Gastrocnemius medialis (tissue), 4 donors: Measurements from ENCODE around the gene SDCCAG8. TPM values are rescaled to one million over a fixed set of nuclear protein-coding genes. Genes with fewer than 3 reads are reported as not detected.

Experiments
- ATAC-seq, 2 donors: fragments of 150-250 bp; one replicate each; pipeline ENCODE4 v1.9.1; 2016
- DNase-seq, 2 donors: peaks; one replicate each; pipeline ENCODE4 v3.0.0-alpha.2; 2019
- H3K27ac ChIP-seq, 4 donors: fragments of 200-600 bp; sonication (generic); 1 replicate in 1 of 4; 2 replicates in 3 of 4; pipeline ENCODE4 v1.5.1; 2016 to 2018; ENCODE audit warnings: mild to moderate bottlenecking in 2 of 4, moderate library complexity in 1 of 4
- H3K27me3 ChIP-seq, 3 donors: fragments of 200-600 bp; sonication (generic) in 2 of 3; 1 replicate in 1 of 3; 2 replicates in 2 of 3; pipeline versions ENCODE4 v1.5.1 to v1.6.0; 2016 to 2019; ENCODE audit warnings: mild to moderate bottlenecking in 1 of 3, moderate library complexity in 1 of 3
- H3K36me3 ChIP-seq, 2 donors: fragments of 200-600 bp; sonication (generic) in 1 of 2; one replicate each; pipeline ENCODE4 v1.5.1; 2017 to 2018
- H3K4me1 ChIP-seq, 2 donors: fragments of 200-600 bp; sonication (generic) in 1 of 2; one replicate each; pipeline ENCODE4 v1.5.1; 2016 to 2017; ENCODE audit warnings: mild to moderate bottlenecking in 2 of 2
- H3K4me3 ChIP-seq, 4 donors: fragments of 200-600 bp; sonication (generic) in 3 of 4; 1 replicate in 1 of 4; 2 replicates in 3 of 4; pipeline ENCODE4 v1.5.1; 2016 to 2019; ENCODE audit warnings: mild to moderate bottlenecking in 2 of 4
- H3K9me3 ChIP-seq, 3 donors: fragments of 200-600 bp; sonication (generic) in 2 of 3; 1 replicate in 1 of 3; 2 replicates in 2 of 3; pipeline ENCODE4 v1.5.1; 2016 to 2019
- CTCF ChIP-seq, 5 experiments: fragments of 450-650 bp in 3 of 5; fragments of 200-600 bp in 2 of 5; sonication (generic) in 2 of 5; IDR thresholded peaks in 4 of 5; conservative IDR thresholded peaks in 1 of 5; 1 replicate in 4 of 5; 2 replicates in 1 of 5; pipeline ENCODE4 v1.5.1; 2016 to 2019; ENCODE audit warnings: antibody characterized with exemption in 5 of 5, mild to moderate bottlenecking in 3 of 5, moderate library complexity in 3 of 5
- POLR2A ChIP-seq, 2 donors: fragments of 450-650 bp; IDR thresholded peaks; one replicate each; pipeline ENCODE4 v1.6.1; 2017; ENCODE audit warnings: antibody characterized with exemption in 2 of 2, mild to moderate bottlenecking in 2 of 2, moderate library complexity in 2 of 2
- in situ Hi-C, 4 donors: fragments of 200-750 bp; cut with MboI; loops; one replicate each; pipeline versions ENCODE4 v1.15.0 to v1.8.0; 2017; ENCODE audit warnings: low sequenced_read_pairs in 4 of 4
- intact Hi-C: fragments of 100-400 bp; cut with DNase I; formaldehyde crosslinking; loops from one replicate; pipeline ENCODE4 v1.15.1; 2023; ENCODE audit warnings: low total_unique reads
- total RNA-seq, 4 donors: library from RNA; depleted of rRNA; stranded (reverse); fragments of >200 nt; gene quantifications; one replicate each; pipeline versions ENCODE4 v1.1.0 to v1.2.3, GENCODE V29; 2016

The SDCCAG8 gene
- total RNA-seq, 4 donors from 2014 or later = 12.3 to 33.9 (median 26.1) TPM

- intact Hi-C loops = no loop called here
- TF ChIP-seq POLR2A (IDR thresholded peaks at IDR 0.05) = no peak
- no peak for TF ChIP-seq CTCF (IDR thresholded peaks at IDR 0.05 in 4 of 5, conservative IDR thresholded peaks at IDR 0.05 in 1 of 5)
- no peak for DNase-seq
- in situ Hi-C loops = no loop called here
- Histone ChIP-seq H3K36me3 (peaks cover 0 to 4% of the 10 kb centered on the region in 2 donors), H3K4me1 (no peaks in the 10 kb centered on the region), H3K27me3 (no peaks in the 10 kb centered on the region), H3K9me3 (no peaks in the 10 kb centered on the region), H3K27ac (no peak overlapping the region), H3K4me3 (no peak overlapping the region)
- no peak for ATAC-seq
Observed at GRCh38 chr1:243388276-243388675, 132.4 kb downstream of the SDCCAG8 start.

GRCh38 chr1:243390162-243390791 is 134.4 kb downstream of the SDCCAG8 start:
- H3K4me3 ChIP-seq = no peak overlapping the region
- intact Hi-C loops = no loop called here
- peaks cover 3 to 6% of the 10 kb centered on the region in 2 donors for H3K4me1 ChIP-seq
- no peaks in the 10 kb centered on the region for H3K36me3 ChIP-seq
- DNase-seq = no peak
- in situ Hi-C loops = no loop called here
- TF ChIP-seq CTCF (IDR thresholded peaks at IDR 0.05 in 4 of 5, conservative IDR thresholded peaks at IDR 0.05 in 1 of 5) (no peak), POLR2A (IDR thresholded peaks at IDR 0.05) (no peak)
- H3K27ac ChIP-seq = no peak overlapping the region
- H3K27me3 ChIP-seq = no peaks in the 10 kb centered on the region
- H3K9me3 ChIP-seq = no peaks in the 10 kb centered on the region
- ATAC-seq = no peak

GRCh38 chr1:243391355-243391754 is 135.5 kb downstream of the SDCCAG8 start:
- no peaks in the 10 kb centered on the region for H3K36me3 ChIP-seq
- H3K4me1 ChIP-seq = peaks cover 12 to 15% of the 10 kb centered on the region in 2 donors
- ATAC-seq (no peak), DNase-seq (no peak)
- H3K27ac ChIP-seq = no peak overlapping the region
- in situ Hi-C loops = no loop called here
- no peaks in the 10 kb centered on the region for H3K27me3 ChIP-seq
- no peak overlapping the region for H3K4me3 ChIP-seq
- TF ChIP-seq POLR2A (IDR thresholded peaks at IDR 0.05) (no peak), CTCF (IDR thresholded peaks at IDR 0.05 in 4 of 5, conservative IDR thresholded peaks at IDR 0.05 in 1 of 5) (no peak)
- no peaks in the 10 kb centered on the region for H3K9me3 ChIP-seq
- intact Hi-C loops = no loop called here

GRCh38 chr1:243393096-243393495 is 137.3 kb downstream of the SDCCAG8 start:
- no peak for ATAC-seq
- Histone ChIP-seq H3K9me3 (no peaks in the 10 kb centered on the region), H3K4me1 (peaks cover 29 to 32% of the 10 kb centered on the region in 2 donors), H3K27me3 (no peaks in the 10 kb centered on the region), H3K27ac (no peak overlapping the region), H3K4me3 (no peak overlapping the region), H3K36me3 (no peaks in the 10 kb centered on the region)
- in situ Hi-C loops = no loop called here
- TF ChIP-seq CTCF (IDR thresholded peaks at IDR 0.05 in 4 of 5, conservative IDR thresholded peaks at IDR 0.05 in 1 of 5) = no peak
- no peak for TF ChIP-seq POLR2A (IDR thresholded peaks at IDR 0.05)
- intact Hi-C loops = no loop called here
- DNase-seq = peak in 1 of 2 donors; percentile 29

- in situ Hi-C loops (no loop called here), intact Hi-C loops (no loop called here)
- TF ChIP-seq POLR2A (IDR thresholded peaks at IDR 0.05) = no peak
- no peak for TF ChIP-seq CTCF (IDR thresholded peaks at IDR 0.05 in 4 of 5, conservative IDR thresholded peaks at IDR 0.05 in 1 of 5)
- DNase-seq = no peak
- Histone ChIP-seq H3K36me3 (no peaks in the 10 kb centered on the region), H3K9me3 (no peaks in the 10 kb centered on the region), H3K27me3 (no peaks in the 10 kb centered on the region), H3K27ac (no peak overlapping the region), H3K4me3 (no peak overlapping the region), H3K4me1 (peaks cover 31 to 34% of the 10 kb centered on the region in 2 donors)
- ATAC-seq = no peak
Observed at GRCh38 chr1:243394066-243394465, 138.2 kb downstream of the SDCCAG8 start.
